GM23338 (cell line): ENCODE results near the gene TEX54. TPM values are rescaled to one million over a fixed set of nuclear protein-coding genes. Genes with fewer than 3 reads are reported as not detected.

Source experiments
- microRNA-seq: library from miRNA; unstranded; fragments of <30 nt; microRNA quantifications from one replicate; pipeline ENCODE4, GENCODE V29; 2017
- polyA plus RNA-seq: library from polyadenylated mRNA; unstranded; fragments of >200 nt; fragmentation: Nextera tagmentation; extraction: Ambion mirVana; gene quantifications from 2 replicates; pipeline ENCODE4 v1.2.1, GENCODE V29; 2016
- small RNA-seq: library from RNA; depleted of rRNA; stranded (forward); fragments of <200 nt; gene quantifications from one replicate; pipeline ENCODE3, GENCODE V24; 2014; ENCODE audit warnings: low replicate concordance
- total RNA-seq: library from RNA; depleted of rRNA; stranded (reverse); fragments of >200 nt; shearing (Covaris generic); gene quantifications from 2 replicates; pipeline ENCODE4 v1.2.3, GENCODE V29; 2014; rRNA removed

Gene TEX54
- total and polyA plus RNA-seq, 2 experiments from 2014 or later, result 1.9 TPM; not detected in 1

Small RNA genes within 50 kb of the gene (microRNA-seq; reads per million reads assigned to microRNA genes)
- not detected for gene MIR6514
- gene MIR6748, result not detected

Small RNA genes within 50 kb of the gene (small RNA-seq; reads per million reads assigned to genes)
- gene MIR6514 (not detected), gene RF00099 (not detected), gene RNU6-118P (not detected), gene SNORD22 (not detected), gene SNORD26 (not detected), gene SNORD27 (not detected), gene SNORD28 (not detected), gene SNORD30 (1,082 reads per million, percentile 100 among the genes with 10 or more reads in this experiment)

Other genes with a start within 250 kb of the TEX54 start
- 15.2 and 22.2 TPM in 2 replicates for gene TUT1, start 241.3 kb downstream of the TEX54 start, total RNA-seq
- 12.8 and 14.0 TPM in 2 replicates for gene TUT1, start 241.3 kb downstream of the TEX54 start, polyA plus RNA-seq
- 93.6 and 102 TPM in 2 replicates for gene MTA2, start 231.0 kb downstream of the TEX54 start, total RNA-seq
- gene MTA2, start 231.0 kb downstream of the TEX54 start, polyA plus RNA-seq, result 22.1 and 22.9 TPM in 2 replicates
- 17.1 and 19.3 TPM in 2 replicates for gene EML3, start 220.1 kb downstream of the TEX54 start, total RNA-seq
- 15.4 and 15.5 TPM in 2 replicates for gene EML3, start 220.1 kb downstream of the TEX54 start, polyA plus RNA-seq
- gene ROM1, start 219.6 kb downstream of the TEX54 start, total RNA-seq, result 0.24 TPM in 1 of 2 replicates, not detected in the other
- 0.65 and 0.89 TPM in 2 replicates for gene ROM1, start 219.6 kb downstream of the TEX54 start, polyA plus RNA-seq
- gene B3GAT3, start 210.9 kb downstream of the TEX54 start, total RNA-seq, result 18.4 and 21.1 TPM in 2 replicates
- 16.4 and 16.6 TPM in 2 replicates for gene B3GAT3, start 210.9 kb downstream of the TEX54 start, polyA plus RNA-seq
- gene GANAB, start 186.2 kb downstream of the TEX54 start, total RNA-seq, result 267 and 272 TPM in 2 replicates
- gene GANAB, start 186.2 kb downstream of the TEX54 start, polyA plus RNA-seq, result 76.8 and 82.3 TPM in 2 replicates
- gene INTS5, start 179.5 kb downstream of the TEX54 start, total RNA-seq, result 33.4 and 37.2 TPM in 2 replicates
- 5.7 TPM in 2 replicates for gene INTS5, start 179.5 kb downstream of the TEX54 start, polyA plus RNA-seq
- gene C11orf98, start 167.6 kb downstream of the TEX54 start, total RNA-seq, result 110 and 132 TPM in 2 replicates
- gene C11orf98, start 167.6 kb downstream of the TEX54 start, polyA plus RNA-seq, result 479 and 507 TPM in 2 replicates
- 8.0 and 26.4 TPM in 2 replicates for gene CSKMT, start 167.5 kb downstream of the TEX54 start, total RNA-seq
- gene CSKMT, start 167.5 kb downstream of the TEX54 start, polyA plus RNA-seq, result 25.6 and 30.0 TPM in 2 replicates
- gene UQCC3, start 161.2 kb downstream of the TEX54 start, total RNA-seq, result 13.0 and 15.9 TPM in 2 replicates
- 53.9 and 54.7 TPM in 2 replicates for gene UQCC3, start 161.2 kb downstream of the TEX54 start, polyA plus RNA-seq
- gene LBHD1, start 160.6 kb downstream of the TEX54 start, total RNA-seq, result 2.8 TPM in 2 replicates
- gene LBHD1, start 160.6 kb downstream of the TEX54 start, polyA plus RNA-seq, result 1.5 and 2.9 TPM in 2 replicates
- 62.0 and 132 TPM in 2 replicates for gene UBXN1, start 153.8 kb downstream of the TEX54 start, total RNA-seq
- gene UBXN1, start 153.8 kb downstream of the TEX54 start, polyA plus RNA-seq, result 126 and 132 TPM in 2 replicates
- gene LRRN4CL, start 143.3 kb downstream of the TEX54 start, total RNA-seq, result 0.12 and 0.21 TPM in 2 replicates
- gene LRRN4CL, start 143.3 kb downstream of the TEX54 start, polyA plus RNA-seq, result 0.08 and 0.10 TPM in 2 replicates
- 49.0 and 60.2 TPM in 2 replicates for gene BSCL2, start 125.4 kb downstream of the TEX54 start, total RNA-seq
- 81.7 and 91.5 TPM in 2 replicates for gene BSCL2, start 125.4 kb downstream of the TEX54 start, polyA plus RNA-seq
- 0.82 and 2.1 TPM in 2 replicates for gene GNG3, start 125.2 kb downstream of the TEX54 start, total RNA-seq
- 5.7 and 7.2 TPM in 2 replicates for gene GNG3, start 125.2 kb downstream of the TEX54 start, polyA plus RNA-seq
- gene HNRNPUL2, start 105.4 kb downstream of the TEX54 start, total RNA-seq, result 18.3 and 21.7 TPM in 2 replicates
- gene HNRNPUL2, start 105.4 kb downstream of the TEX54 start, polyA plus RNA-seq, result 9.4 and 10.9 TPM in 2 replicates
- gene TTC9C, start 104.4 kb downstream of the TEX54 start, total RNA-seq, result 27.5 and 51.4 TPM in 2 replicates
- gene TTC9C, start 104.4 kb downstream of the TEX54 start, polyA plus RNA-seq, result 42.0 and 42.6 TPM in 2 replicates
- 82.6 and 91.7 TPM in 2 replicates for gene ZBTB3, start 78.7 kb downstream of the TEX54 start, total RNA-seq
- gene ZBTB3, start 78.7 kb downstream of the TEX54 start, polyA plus RNA-seq, result 47.8 and 52.2 TPM in 2 replicates
- gene POLR2G, start 71.3 kb downstream of the TEX54 start, total RNA-seq, result 101 and 117 TPM in 2 replicates
- 193 and 196 TPM in 2 replicates for gene POLR2G, start 71.3 kb downstream of the TEX54 start, polyA plus RNA-seq
- 30.6 and 50.6 TPM in 2 replicates for gene TAF6L, start 61.4 kb downstream of the TEX54 start, total RNA-seq
- 21.8 and 23.0 TPM in 2 replicates for gene TAF6L, start 61.4 kb downstream of the TEX54 start, polyA plus RNA-seq
- 15.3 and 17.5 TPM in 2 replicates for gene TMEM179B, start 45.4 kb downstream of the TEX54 start, total RNA-seq
- 10.6 and 16.9 TPM in 2 replicates for gene TMEM179B, start 45.4 kb downstream of the TEX54 start, polyA plus RNA-seq
- gene TMEM223, start 40.8 kb downstream of the TEX54 start, total RNA-seq, result 35.6 and 46.1 TPM in 2 replicates
- 59.6 and 69.1 TPM in 2 replicates for gene TMEM223, start 40.8 kb downstream of the TEX54 start, polyA plus RNA-seq
- gene NXF1, start 27.4 kb downstream of the TEX54 start, total RNA-seq, result 31.8 and 33.8 TPM in 2 replicates
- 31.1 and 31.7 TPM in 2 replicates for gene NXF1, start 27.4 kb downstream of the TEX54 start, polyA plus RNA-seq
- gene STX5, start 790 bp downstream of the TEX54 start, total RNA-seq, result 15.0 and 22.2 TPM in 2 replicates
- 7.4 and 7.7 TPM in 2 replicates for gene STX5, start 790 bp downstream of the TEX54 start, polyA plus RNA-seq
- 109 and 136 TPM in 2 replicates for gene WDR74, start 6.7 kb upstream of the TEX54 start, total RNA-seq
- gene WDR74, start 6.7 kb upstream of the TEX54 start, polyA plus RNA-seq, result 94.4 and 95.8 TPM in 2 replicates
- 375 and 425 TPM in 2 replicates for gene SLC3A2, start 48.1 kb upstream of the TEX54 start, total RNA-seq
- 240 and 241 TPM in 2 replicates for gene SLC3A2, start 48.1 kb upstream of the TEX54 start, polyA plus RNA-seq
- 0.14 TPM in 1 of 2 replicates, not detected in the other for gene CHRM1, start 88.5 kb upstream of the TEX54 start, total RNA-seq
- 0.30 and 0.44 TPM in 2 replicates for gene CHRM1, start 88.5 kb upstream of the TEX54 start, polyA plus RNA-seq
- gene SLC22A6, start 152.1 kb upstream of the TEX54 start, total RNA-seq, result not detected in 2 replicates
- gene SLC22A6, start 152.1 kb upstream of the TEX54 start, polyA plus RNA-seq, result not detected in 2 replicates
- gene SLC22A8, start 183.0 kb upstream of the TEX54 start, total RNA-seq, result not detected in 2 replicates
- not detected in 2 replicates for gene SLC22A8, start 183.0 kb upstream of the TEX54 start, polyA plus RNA-seq